ENCODE data around the gene RAB9A. TPM values are rescaled to one million over a fixed set of nuclear protein-coding genes. Genes with fewer than 3 reads are reported as not detected.

RAB9A gene
- total and polyA plus RNA-seq, 10 of the 15 experiments (the other 5 are each of a cell fraction or from before 2014, with no cell fraction given), result 42.1 to 142 (median 49.9) TPM

DNA sequence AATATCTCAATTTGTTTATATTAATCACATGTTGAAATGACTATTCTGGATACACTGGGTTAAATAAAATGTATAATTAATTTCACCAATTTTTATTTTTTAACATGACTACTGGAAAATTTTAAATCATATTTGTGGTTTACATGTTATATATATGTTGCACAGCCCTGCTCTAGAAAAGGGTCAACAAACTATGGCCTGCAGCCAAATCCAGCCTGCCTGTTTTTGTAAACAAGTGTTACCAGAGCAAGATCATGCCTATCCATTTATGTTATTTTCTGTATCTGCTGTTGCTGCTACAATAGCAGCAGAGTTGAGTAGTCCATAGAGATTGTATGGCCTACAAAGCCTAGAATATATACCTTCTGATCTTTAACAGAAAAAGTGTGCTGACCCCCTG, 34.8 kb upstream of the RAB9A start (continued):
- TF ChIP-seq, protein P1, sequence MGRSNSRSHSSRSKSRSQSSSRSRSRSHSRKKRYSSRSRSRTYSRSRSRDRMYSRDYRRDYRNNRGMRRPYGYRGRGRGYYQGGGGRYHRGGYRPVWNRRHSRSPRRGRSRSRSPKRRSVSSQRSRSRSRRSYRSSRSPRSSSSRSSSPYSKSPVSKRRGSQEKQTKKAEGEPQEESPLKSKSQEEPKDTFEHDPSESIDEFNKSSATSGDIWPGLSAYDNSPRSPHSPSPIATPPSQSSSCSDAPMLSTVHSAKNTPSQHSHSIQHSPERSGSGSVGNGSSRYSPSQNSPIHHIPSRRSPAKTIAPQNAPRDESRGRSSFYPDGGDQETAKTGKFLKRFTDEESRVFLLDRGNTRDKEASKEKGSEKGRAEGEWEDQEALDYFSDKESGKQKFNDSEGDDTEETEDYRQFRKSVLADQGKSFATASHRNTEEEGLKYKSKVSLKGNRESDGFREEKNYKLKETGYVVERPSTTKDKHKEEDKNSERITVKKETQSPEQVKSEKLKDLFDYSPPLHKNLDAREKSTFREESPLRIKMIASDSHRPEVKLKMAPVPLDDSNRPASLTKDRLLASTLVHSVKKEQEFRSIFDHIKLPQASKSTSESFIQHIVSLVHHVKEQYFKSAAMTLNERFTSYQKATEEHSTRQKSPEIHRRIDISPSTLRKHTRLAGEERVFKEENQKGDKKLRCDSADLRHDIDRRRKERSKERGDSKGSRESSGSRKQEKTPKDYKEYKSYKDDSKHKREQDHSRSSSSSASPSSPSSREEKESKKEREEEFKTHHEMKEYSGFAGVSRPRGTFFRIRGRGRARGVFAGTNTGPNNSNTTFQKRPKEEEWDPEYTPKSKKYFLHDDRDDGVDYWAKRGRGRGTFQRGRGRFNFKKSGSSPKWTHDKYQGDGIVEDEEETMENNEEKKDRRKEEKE (IDR thresholded peaks at IDR 0.05), result no peak
- TF ChIP-seq KLF5 (IDR thresholded peaks at IDR 0.05; ENCODE audit: partially characterized antibody) (no peak), ESRRA (IDR thresholded peaks at IDR 0.05; ENCODE audit: low read length) (no peak), RB1 (IDR thresholded peaks at IDR 0.05; ENCODE audit: borderline replicate concordance) (no peak)

DNA sequence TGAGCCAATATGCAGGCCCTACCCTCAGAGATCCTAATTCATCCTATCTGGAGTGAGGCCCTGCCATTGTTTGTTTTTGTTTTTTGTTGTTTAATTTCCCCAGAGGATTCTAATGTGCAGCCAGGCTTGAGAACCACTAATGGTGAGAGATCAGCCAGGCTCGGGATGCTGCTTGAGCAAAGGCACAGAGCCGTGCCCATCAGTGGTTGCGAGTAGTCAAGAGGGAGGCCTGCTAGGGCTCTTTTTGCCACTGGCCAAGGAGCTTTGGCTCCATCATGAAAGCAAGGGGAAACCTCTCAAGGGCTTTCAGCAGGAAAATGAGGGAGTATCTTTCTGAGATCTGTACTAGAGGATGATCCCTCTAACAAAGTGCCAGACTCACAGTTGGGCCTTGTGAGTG, 33.3 kb upstream of the RAB9A start:
- Histone ChIP-seq H2AFZ (ENCODE audit: control insufficient read depth, low read depth, low read length) (no peak overlapping the region), H3K79me2 (ENCODE audit: control insufficient read depth, insufficient read depth, low read length) (peaks cover 14% of the 10 kb centered on the region), H3K9me3 (replicated peaks; ENCODE audit: control insufficient read depth, insufficient read depth, low read length) (no peaks in the 10 kb centered on the region), H3K27ac (ENCODE audit: control insufficient read depth, insufficient read depth) (no peak overlapping the region), H3K4me2 (ENCODE audit: control insufficient read depth, insufficient read depth) (no peak overlapping the region), H3K4me1 (ENCODE audit: control insufficient read depth, insufficient read depth, low read length) (peaks cover 11% of the 10 kb centered on the region), H3K36me3 (ENCODE audit: control insufficient read depth in 2 of 2, insufficient read depth in 2 of 2, low read length in 1 of 2) (no peaks in the 10 kb centered on the region; a peak in 1 of 4 replicates), H3K4me3 (no peak overlapping the region), H4K20me1 (ENCODE audit: control insufficient read depth, insufficient read depth) (no peaks in the 10 kb centered on the region), H3K27me3 (replicated peaks in 1 of 2; ENCODE audit: control insufficient read depth in 2 of 2, insufficient read depth in 2 of 2, low read length in 1 of 2) (no peaks in the 10 kb centered on the region), H3K9ac (ENCODE audit: control insufficient read depth, insufficient read depth, low read length) (no peak overlapping the region)
- ChIA-PET RAD21 (ENCODE audit: unreplicated experiment) (interaction anchor here (1.1 kb wide), 1 partner anchor 67 kb away, joined by 4 read pairs; no protein-coding TSS in a partner anchor), POLR2A (no interaction called here), SMC1A (ENCODE audit: uncharacterized antibody, unreplicated experiment) (interaction anchor here (1.6 to 2.3 kb wide), 2 partner anchors 91 to 95 kb away, joined by 5 to 9 read pairs; no protein-coding TSS in a partner anchor), CTCF (interaction anchor here (0.7 to 1.5 kb wide), 4 partner anchors 10 to 148 kb away, joined by 3 to 5 read pairs (median 4); no protein-coding TSS in a partner anchor)
- intact Hi-C loops (cut with micrococcal nuclease; ENCODE audit: unreplicated experiment) (loop anchor here (5.0 to 10.0 kb wide), 2 partner anchors 77 to 401 kb away; partner anchors contain the start of genes OFD1 and TRAPPC2), in situ Hi-C loops (cut with MboI) (loop anchor here (5.0 to 25.0 kb wide), 3 partner anchors 92 to 693 kb away; no protein-coding TSS in a partner anchor)
- FAIRE-seq, result no peak
- ATAC-seq, result no peak
- TF ChIP-seq ATF7 (IDR thresholded peaks at IDR 0.05; ENCODE audit: low read depth) (no peak), MXI1 (IDR thresholded peaks at IDR 0.05; ENCODE audit: low read depth, low read length) (no peak), ETV6 (conservative IDR thresholded peaks at IDR 0.05 in 1 of 2, IDR thresholded peaks at IDR 0.05 in 1 of 2; ENCODE audit: borderline replicate concordance in 1 of 2, low read depth in 1 of 2) (no peak), NR2C2 (IDR thresholded peaks at IDR 0.05; ENCODE audit: borderline replicate concordance, control insufficient read depth, insufficient read length, low read depth) (no peak)
- TF ChIP-seq, protein P2, sequence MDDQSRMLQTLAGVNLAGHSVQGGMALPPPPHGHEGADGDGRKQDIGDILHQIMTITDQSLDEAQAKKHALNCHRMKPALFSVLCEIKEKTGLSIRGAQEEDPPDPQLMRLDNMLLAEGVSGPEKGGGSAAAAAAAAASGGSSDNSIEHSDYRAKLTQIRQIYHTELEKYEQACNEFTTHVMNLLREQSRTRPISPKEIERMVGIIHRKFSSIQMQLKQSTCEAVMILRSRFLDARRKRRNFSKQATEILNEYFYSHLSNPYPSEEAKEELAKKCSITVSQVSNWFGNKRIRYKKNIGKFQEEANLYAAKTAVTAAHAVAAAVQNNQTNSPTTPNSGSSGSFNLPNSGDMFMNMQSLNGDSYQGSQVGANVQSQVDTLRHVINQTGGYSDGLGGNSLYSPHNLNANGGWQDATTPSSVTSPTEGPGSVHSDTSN (IDR thresholded peaks at IDR 0.05; ENCODE audit: insufficient replicate concordance, low read depth, low read length), result no peak
- TF ChIP-seq, protein P3, sequence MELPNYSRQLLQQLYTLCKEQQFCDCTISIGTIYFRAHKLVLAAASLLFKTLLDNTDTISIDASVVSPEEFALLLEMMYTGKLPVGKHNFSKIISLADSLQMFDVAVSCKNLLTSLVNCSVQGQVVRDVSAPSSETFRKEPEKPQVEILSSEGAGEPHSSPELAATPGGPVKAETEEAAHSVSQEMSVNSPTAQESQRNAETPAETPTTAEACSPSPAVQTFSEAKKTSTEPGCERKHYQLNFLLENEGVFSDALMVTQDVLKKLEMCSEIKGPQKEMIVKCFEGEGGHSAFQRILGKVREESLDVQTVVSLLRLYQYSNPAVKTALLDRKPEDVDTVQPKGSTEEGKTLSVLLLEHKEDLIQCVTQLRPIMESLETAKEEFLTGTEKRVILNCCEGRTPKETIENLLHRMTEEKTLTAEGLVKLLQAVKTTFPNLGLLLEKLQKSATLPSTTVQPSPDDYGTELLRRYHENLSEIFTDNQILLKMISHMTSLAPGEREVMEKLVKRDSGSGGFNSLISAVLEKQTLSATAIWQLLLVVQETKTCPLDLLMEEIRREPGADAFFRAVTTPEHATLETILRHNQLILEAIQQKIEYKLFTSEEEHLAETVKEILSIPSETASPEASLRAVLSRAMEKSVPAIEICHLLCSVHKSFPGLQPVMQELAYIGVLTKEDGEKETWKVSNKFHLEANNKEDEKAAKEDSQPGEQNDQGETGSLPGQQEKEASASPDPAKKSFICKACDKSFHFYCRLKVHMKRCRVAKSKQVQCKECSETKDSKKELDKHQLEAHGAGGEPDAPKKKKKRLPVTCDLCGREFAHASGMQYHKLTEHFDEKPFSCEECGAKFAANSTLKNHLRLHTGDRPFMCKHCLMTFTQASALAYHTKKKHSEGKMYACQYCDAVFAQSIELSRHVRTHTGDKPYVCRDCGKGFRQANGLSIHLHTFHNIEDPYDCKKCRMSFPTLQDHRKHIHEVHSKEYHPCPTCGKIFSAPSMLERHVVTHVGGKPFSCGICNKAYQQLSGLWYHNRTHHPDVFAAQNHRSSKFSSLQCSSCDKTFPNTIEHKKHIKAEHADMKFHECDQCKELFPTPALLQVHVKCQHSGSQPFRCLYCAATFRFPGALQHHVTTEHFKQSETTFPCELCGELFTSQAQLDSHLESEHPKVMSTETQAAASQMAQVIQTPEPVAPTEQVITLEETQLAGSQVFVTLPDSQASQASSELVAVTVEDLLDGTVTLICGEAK (IDR thresholded peaks at IDR 0.05; ENCODE audit: borderline replicate concordance), result no peak
- DNase-seq (ENCODE audit: low read depth, low spot score), result no peak
- no TSS peak for BruUV-seq (replicated peaks)
- 60% methylated on average over 3 of the region's 3 CpGs for WGBS (ENCODE audit: insufficient coverage, insufficient replicate concordance, low lambda C conversion rate, missing lambda C conversion rate)
